Measurements from ENCODE around the gene ENTPD3.

The ENTPD3 gene

GRCh38 chr3:40387001-40387894 lies at the start of gene ENTPD3:
Gene ENTPD3, plus strand, starts transcription at chr3:40387184. Its CDS starts 874 bp downstream, at chr3:40388058.
- peak; percentile 22 to 30 for DNase-seq (ENCODE audit: low read depth in 2 of 2)

- no peak for DNase-seq (ENCODE audit: low read depth in 2 of 2)
Observed at GRCh38 chr3:40339871-40340270, 47.1 kb upstream of the ENTPD3 start.

GRCh38 chr3:40340541-40341170 lies 46.3 kb upstream of the ENTPD3 start:
- DNase-seq (ENCODE audit: low read depth in 2 of 2): no peak

- no peak for DNase-seq (ENCODE audit: low read depth in 2 of 2)
Observed at GRCh38 chr3:40341671-40342070, 45.3 kb upstream of the ENTPD3 start.

- no peak for DNase-seq (ENCODE audit: low read depth in 2 of 2)
Observed at GRCh38 chr3:40350529-40350928, 36.5 kb upstream of the ENTPD3 start.

GRCh38 chr3:40355410-40355809 lies 31.6 kb upstream of the ENTPD3 start:
- no peak for DNase-seq (ENCODE audit: low read depth in 2 of 2)

- DNase-seq (ENCODE audit: low read depth in 2 of 2): no peak
Observed at GRCh38 chr3:40358454-40358853, 28.5 kb upstream of the ENTPD3 start.

- DNase-seq (ENCODE audit: low read depth in 2 of 2): no peak
Observed at GRCh38 chr3:40363674-40364073, 23.3 kb upstream of the ENTPD3 start.

GRCh38 chr3:40366203-40367162 lies 20.5 kb upstream of the ENTPD3 start:
- DNase-seq (ENCODE audit: low read depth in 2 of 2): no peak

- no peak for DNase-seq (ENCODE audit: low read depth in 2 of 2)
Observed at GRCh38 chr3:40369716-40370115, 17.3 kb upstream of the ENTPD3 start.

- no peak for DNase-seq (ENCODE audit: low read depth in 2 of 2)
Observed at GRCh38 chr3:40377822-40378221, 9.2 kb upstream of the ENTPD3 start.

GRCh38 chr3:40379674-40380306 lies 7.2 kb upstream of the ENTPD3 start:
- DNase-seq (ENCODE audit: low read depth in 2 of 2): no peak

GRCh38 chr3:40381904-40382616 lies 4.9 kb upstream of the ENTPD3 start:
- DNase-seq (ENCODE audit: low read depth in 2 of 2): no peak

- DNase-seq (ENCODE audit: low read depth in 2 of 2): no peak
Observed at GRCh38 chr3:40382617-40382979, 4.4 kb upstream of the ENTPD3 start.

GRCh38 chr3:40386213-40386612 lies 771 bp upstream of the ENTPD3 start:
- DNase-seq (ENCODE audit: low read depth in 2 of 2): no peak

GRCh38 chr3:40387895-40388254 lies 891 bp downstream of the ENTPD3 start:
- no peak for DNase-seq (ENCODE audit: low read depth in 2 of 2)

- no peak for DNase-seq (ENCODE audit: low read depth in 2 of 2)
Observed at GRCh38 chr3:40396406-40396805, 9.4 kb downstream of the ENTPD3 start.

GRCh38 chr3:40397129-40397528 lies 10.1 kb downstream of the ENTPD3 start:
- no peak for DNase-seq (ENCODE audit: low read depth in 2 of 2)

GRCh38 chr3:40397912-40398311 lies 10.9 kb downstream of the ENTPD3 start:
- DNase-seq (ENCODE audit: low read depth in 2 of 2): no peak

- DNase-seq (ENCODE audit: low read depth in 2 of 2): no peak
Observed at GRCh38 chr3:40398346-40398745, 11.4 kb downstream of the ENTPD3 start.

GRCh38 chr3:40404591-40405198 lies 17.7 kb downstream of the ENTPD3 start:
- no peak for DNase-seq (ENCODE audit: low read depth in 2 of 2)
